Heart left ventricle (tissue), 16 donors: ENCODE measurements around the gene LRP1-AS. TPM values are rescaled to one million over a fixed set of nuclear protein-coding genes. Genes with fewer than 3 reads are reported as not detected.

ENCODE experiments used
- ATAC-seq, 4 donors: fragments of 200-7000 bp; cut with Tn5 transposase; one replicate each; pipeline ENCODE4 v1.9.1; 2020 to 2022; ENCODE audit warnings: moderate library complexity in 4 of 4, mild to moderate bottlenecking in 3 of 4, moderate number of reproducible peaks in 1 of 4
- DNase-seq, 5 donors: peaks; one replicate each; pipeline ENCODE4 v3.0.0-alpha.2; 2020
- H3K27ac ChIP-seq, 12 donors: fragments of 200-600 bp; sonication (generic) in 4 of 12; one replicate each; pipeline versions ENCODE4 v1.5.0 to v1.8.0; 2016 to 2022; ENCODE audit warnings: mild to moderate bottlenecking in 2 of 12
- H3K27me3 ChIP-seq, 9 donors: fragments of 200-600 bp; sonication (generic) in 2 of 9; one replicate each; pipeline versions ENCODE4 v1.5.1 to v1.8.0; 2016 to 2022; ENCODE audit warnings: mild to moderate bottlenecking in 3 of 9
- H3K36me3 ChIP-seq, 9 donors: fragments of 200-600 bp; sonication (generic) in 2 of 9; one replicate each; pipeline versions ENCODE4 v1.5.0 to v1.8.0; 2018 to 2022; ENCODE audit warnings: mild to moderate bottlenecking in 2 of 9
- H3K4me1 ChIP-seq, 12 donors: fragments of 200-600 bp; sonication (generic) in 4 of 12; one replicate each; pipeline versions ENCODE4 v1.5.0 to v1.8.0; 2016 to 2022; ENCODE audit warnings: mild to moderate bottlenecking in 3 of 12
- H3K4me3 ChIP-seq, 12 donors: fragments of 200-600 bp; sonication (generic) in 4 of 12; one replicate each; pipeline versions ENCODE4 v1.5.0 to v1.8.0; 2017 to 2022; ENCODE audit warnings: mild to moderate bottlenecking in 9 of 12, moderate library complexity in 4 of 12
- H3K9me3 ChIP-seq, 12 donors: fragments of 200-600 bp; sonication (generic) in 4 of 12; one replicate each; pipeline versions ENCODE4 v1.5.0 to v1.8.0; 2016 to 2022; ENCODE audit warnings: mild to moderate bottlenecking in 1 of 12
- CTCF ChIP-seq, 12 donors: fragments of 200-600 bp; sonication (generic) in 4 of 12; IDR thresholded peaks; one replicate each; pipeline versions ENCODE4 v1.5.0 to v1.8.0; 2018 to 2022; ENCODE audit warnings: antibody characterized with exemption in 12 of 12, mild to moderate bottlenecking in 5 of 12
- POLR2A ChIP-seq, 2 donors: fragments of 450-650 bp; IDR thresholded peaks; one replicate each; pipeline ENCODE4 v1.6.1; 2017; ENCODE audit warnings: antibody characterized with exemption in 2 of 2, mild to moderate bottlenecking in 2 of 2, moderate library complexity in 2 of 2
- WGBS, 4 donors: extraction: QIAGEN DNeasy Blood & Tissue Kit in 2 of 4; methylation state at CpG; one replicate each; pipeline versions ENCODE4 v1.1.5 to v1.1.7; 2013 to 2018; 5-methylcytosine and 5-hydroxymethylcytosine counted together
- intact Hi-C, 10 donors: fragments of 100-400 bp; cut with DNase I; formaldehyde crosslinking; loops; one replicate each; pipeline versions ENCODE4 v1.11.1 to v1.14.2; 2022
- polyA plus RNA-seq, 2 donors: library from polyadenylated mRNA; stranded (reverse); fragments of 200-250 nt; gene quantifications; one replicate each; pipeline ENCODE4 v1.2.3, GENCODE V29; 2013
- total RNA-seq, 9 donors: library from RNA; depleted of rRNA in 2 of 9; stranded (reverse); fragments of >200 nt in 2 of 9; fragmentation: NEBNext Ultra II Directional in 3 of 9; extraction: Animal tissue kit (Norgen Biotek cat#: 25700) in 3 of 9; gene quantifications; one replicate each; pipeline versions ENCODE4 v1.1.0 to v1.2.4, GENCODE V29; 2016 to 2023
- donor health status: ischemic (EF 13 %, LVEDD 7.1; RV severe dilation, severe dysfunction).
- donor health status: healthy with polysubstance abuse.
- donor health status: DM: no; HTN: yes; CAD: no.
- donor health status: DM: no; HTN: no; CAD: no.
- donor health status: ischemic (EF 25% LVEDD 6.9; RV normal size, moderate dysfunction).
- donor health status: ischemic (EF 25% LVEDD 5.7; RV mildly dilated, moderate dysfunction).
- donor health status: healthy.
- donor health status: DM: yes; HTN: yes; CAD: no.
- donor health status: ischemic (EF 35%, LVEDD 5.7; RV mildly dilated, moderate dysfunction).
- donor health status: nonischemic (EF 11% LVEDD 7.7; RV severe dilation, severe dysfunction).
- donor health status: DM: yes; HTN: yes; CAD: no.
- donor health status: PGD.
- donor health status: ischemic (EF 29% LVEDD 5.4; RV normal size, mild dysfunction).
- donor health status: nonischemic (EF 23%, LVEDD 6.1; RV moderate dilation, normal function).

Gene LRP1-AS
- total and polyA plus RNA-seq, 11 donors: not detected

DNA sequence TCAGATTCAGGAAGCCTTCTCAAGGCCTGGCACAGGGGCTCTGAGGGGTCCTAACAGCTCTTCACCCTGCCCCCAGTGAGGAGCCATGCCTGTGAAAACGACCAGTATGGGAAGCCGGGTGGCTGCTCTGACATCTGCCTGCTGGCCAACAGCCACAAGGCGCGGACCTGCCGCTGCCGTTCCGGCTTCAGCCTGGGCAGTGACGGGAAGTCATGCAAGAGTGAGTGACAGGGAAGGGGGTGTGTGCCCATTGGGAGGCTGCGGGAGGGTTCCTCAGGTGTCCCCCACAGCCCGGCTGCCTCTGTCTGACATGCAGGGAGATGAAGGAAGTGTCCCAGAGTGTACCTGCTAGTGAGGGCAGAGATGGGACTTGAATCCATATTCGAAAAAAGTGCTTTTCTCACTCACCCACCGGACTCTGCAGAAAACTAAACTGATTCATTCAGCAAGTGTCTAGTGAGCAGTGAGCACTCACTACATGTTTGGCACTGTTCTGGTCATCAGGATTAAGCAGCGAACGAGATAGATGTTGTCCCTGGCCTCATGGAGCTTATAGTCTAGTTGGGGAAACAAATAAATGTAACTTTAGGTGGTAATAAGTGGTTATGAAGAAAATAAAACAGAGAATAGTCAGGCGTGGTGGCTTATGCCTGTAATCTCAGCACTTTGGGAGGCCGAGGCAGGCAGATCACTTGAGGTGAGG, 9.4 kb upstream of the LRP1-AS start:
- Histone ChIP-seq H3K36me3 (peaks cover 3 to 88% (median 78%) of the 10 kb centered on the region in 9 donors), H3K4me3 (no peak overlapping the region), H3K27ac (peak overlapping the region in 3 of 12 donors; percentile 5 to 73 (median 31)), H3K4me1 (peaks cover 1 to 87% (median 17%) of the 10 kb centered on the region in 12 donors), H3K9me3 (no peaks in the 10 kb centered on the region), H3K27me3 (no peaks in the 10 kb centered on the region)
- DNase-seq: no peak
- ATAC-seq: peak in 1 of 4 donors; percentile 5
- intact Hi-C loops: no loop called here
- 73 to 81% (median 78%) methylated on average over 13 to 16 of the region's 16 CpGs for WGBS, 4 donors
- TF ChIP-seq POLR2A (IDR thresholded peaks at IDR 0.05) (no peak), CTCF (IDR thresholded peaks at IDR 0.05) (no peak)

GRCh38 chr12:57154804-57155434, 7.5 kb upstream of the LRP1-AS start:
- no peak for DNase-seq
- Histone ChIP-seq H3K36me3 (peaks cover 0 to 77% (median 61%) of the 10 kb centered on the region in 9 donors), H3K9me3 (no peaks in the 10 kb centered on the region), H3K27me3 (no peaks in the 10 kb centered on the region), H3K4me1 (peaks cover 8 to 98% (median 37%) of the 10 kb centered on the region in 12 donors), H3K27ac (peak overlapping the region in 2 of 12 donors; percentile 14 to 92), H3K4me3 (no peak overlapping the region)
- ATAC-seq: no peak
- intact Hi-C loops: no loop called here
- TF ChIP-seq CTCF (IDR thresholded peaks at IDR 0.05) (no peak), POLR2A (IDR thresholded peaks at IDR 0.05) (no peak)
- 89 to 93% (median 91%) methylated on average over 5 of the region's 5 CpGs for WGBS, 4 donors

DNA sequence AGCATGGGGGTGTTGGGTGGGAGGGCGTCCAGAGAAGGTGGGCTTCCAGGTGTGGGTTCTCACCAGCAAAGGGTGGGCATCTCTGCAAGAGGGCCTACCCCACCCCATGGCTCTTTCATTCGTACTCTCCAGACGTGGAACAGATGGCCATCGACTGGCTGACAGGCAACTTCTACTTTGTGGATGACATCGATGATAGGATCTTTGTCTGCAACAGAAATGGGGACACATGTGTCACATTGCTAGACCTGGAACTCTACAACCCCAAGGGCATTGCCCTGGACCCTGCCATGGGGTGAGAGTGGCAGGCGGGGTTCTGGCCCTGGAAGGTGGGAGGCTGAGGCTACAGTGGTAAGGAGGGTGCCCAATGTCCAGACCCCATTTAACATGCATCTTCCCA, 6.7 kb upstream of the LRP1-AS start:
- TF ChIP-seq CTCF (IDR thresholded peaks at IDR 0.05): no peak
- no peak for TF ChIP-seq POLR2A (IDR thresholded peaks at IDR 0.05)
- H3K36me3 ChIP-seq: peaks cover 0 to 73% (median 53%) of the 10 kb centered on the region in 9 donors
- WGBS, 4 donors: 89 to 95% (median 92%) methylated on average over 6 of the region's 6 CpGs
- H3K27ac ChIP-seq: peak overlapping the region in 2 of 12 donors; percentile 80 to 92
- intact Hi-C loops: no loop called here
- no peak overlapping the region for H3K4me3 ChIP-seq
- no peaks in the 10 kb centered on the region for H3K27me3 ChIP-seq
- H3K9me3 ChIP-seq: no peaks in the 10 kb centered on the region
- no peak for ATAC-seq
- peaks cover 13 to 100% (median 45%) of the 10 kb centered on the region in 12 donors for H3K4me1 ChIP-seq
- no peak for DNase-seq

- Histone ChIP-seq H3K4me1 (peaks cover 14 to 100% (median 51%) of the 10 kb centered on the region in 12 donors), H3K36me3 (peaks cover 0 to 67% (median 47%) of the 10 kb centered on the region in 9 donors), H3K9me3 (no peaks in the 10 kb centered on the region), H3K27me3 (no peaks in the 10 kb centered on the region), H3K27ac (peak overlapping the region in 8 of 12 donors; percentile 67 to 95 (median 86)), H3K4me3 (no peak overlapping the region)
- intact Hi-C loops: no loop called here
- 83 to 92% (median 91%) methylated on average over 1 of the region's 1 CpG for WGBS, 4 donors
- DNase-seq (no peak), ATAC-seq (no peak)
- no peak for TF ChIP-seq CTCF (IDR thresholded peaks at IDR 0.05)
- no peak for TF ChIP-seq POLR2A (IDR thresholded peaks at IDR 0.05)
Measured at GRCh38 chr12:57153415-57153997, 6.1 kb upstream of the LRP1-AS start.
